ENCODE data around the gene PRR35. TPM values are rescaled to one million over a fixed set of nuclear protein-coding genes. Genes with fewer than 3 reads are reported as not detected.

PRR35 gene
- polyA plus RNA-seq, 1 donor (not counting 4 experiments of a cell fraction or from before 2014, with no cell fraction given) = not detected

- Histone ChIP-seq H3K9me1 (ENCODE audit: control insufficient read depth, extremely low read depth, insufficient read depth, low read length) (no peaks in the 10 kb centered on the region), H3K9me3 (ENCODE audit: control insufficient read depth, low read depth, low read length) (no peaks in the 10 kb centered on the region), H3K36me3 (ENCODE audit: control insufficient read depth in 2 of 2, extremely low read depth in 1 of 2, insufficient read depth in 2 of 2, low read length in 2 of 2) (peaks cover 2 to 3% of the 10 kb centered on the region in 2 experiments), H3K4me3 (ENCODE audit: control insufficient read depth in 2 of 3, extremely low read depth in 1 of 3, insufficient read depth in 2 of 3, low read depth in 1 of 3, low read length in 3 of 3) (no peak overlapping the region), H4K20me1 (ENCODE audit: control insufficient read depth, extremely low read depth, insufficient read depth, low read length) (no peaks in the 10 kb centered on the region), H3K79me2 (ENCODE audit: control insufficient read depth, insufficient read depth, low read length) (peaks cover 18% of the 10 kb centered on the region), H3K4me2 (ENCODE audit: control insufficient read depth, extremely low read depth, insufficient read depth, low read depth, low read length) (no peak overlapping the region), H3K4me1 (ENCODE audit: control insufficient read depth, extremely low read depth, insufficient read depth, low read length) (no peaks in the 10 kb centered on the region), H2AFZ (ENCODE audit: control insufficient read depth, low read length) (no peak overlapping the region), H3K27ac (ENCODE audit: control insufficient read depth, insufficient read depth, low read length) (no peak overlapping the region), H3K9ac (ENCODE audit: control insufficient read depth, extremely low read depth, insufficient read depth, low read length) (no peak overlapping the region), H3K27me3 (ENCODE audit: control insufficient read depth, extremely low read depth, insufficient read depth, low read length) (no peaks in the 10 kb centered on the region)
- dilution Hi-C loops (cut with MboI; ENCODE audit: extremely low pct_ligation_motif_present, low sequenced_read_pairs) = no loop called here
- DNase-seq (ENCODE audit: low read depth, low spot score) (no peak), FAIRE-seq (no peak)
- TF ChIP-seq EZH2 (IDR thresholded peaks at IDR 0.05; ENCODE audit: low read length) (no peak), CTCF (optimal IDR thresholded peaks at IDR 0.05 in 1 of 3, IDR thresholded peaks at IDR 0.05 in 1 of 3, conservative IDR thresholded peaks at IDR 0.05 in 1 of 3; ENCODE audit: extremely low read depth in 1 of 3, insufficient read depth in 2 of 3, low read length in 3 of 3) (no peak)
Measured at GRCh38 chr16:603933-604332, 43.7 kb downstream of the PRR35 start.

GRCh38 chr16:606656-607307 is 46.6 kb downstream of the PRR35 start:
- dilution Hi-C loops (cut with MboI; ENCODE audit: extremely low pct_ligation_motif_present, low sequenced_read_pairs) = no loop called here
- H3K9me1 ChIP-seq (ENCODE audit: control insufficient read depth, extremely low read depth, insufficient read depth, low read length) = no peaks in the 10 kb centered on the region
- H3K9me3 ChIP-seq (ENCODE audit: control insufficient read depth, low read depth, low read length) = no peaks in the 10 kb centered on the region
- H2AFZ ChIP-seq (ENCODE audit: control insufficient read depth, low read length) = no peak overlapping the region
- no peak overlapping the region for H3K9ac ChIP-seq (ENCODE audit: control insufficient read depth, extremely low read depth, insufficient read depth, low read length)
- H4K20me1 ChIP-seq (ENCODE audit: control insufficient read depth, extremely low read depth, insufficient read depth, low read length) = peaks cover 4% of the 10 kb centered on the region
- H3K27ac ChIP-seq (ENCODE audit: control insufficient read depth, insufficient read depth, low read length) = no peak overlapping the region
- no peaks in the 10 kb centered on the region for H3K36me3 ChIP-seq (ENCODE audit: control insufficient read depth in 2 of 2, extremely low read depth in 1 of 2, insufficient read depth in 2 of 2, low read length in 2 of 2)
- no peak overlapping the region for H3K4me2 ChIP-seq (ENCODE audit: control insufficient read depth, extremely low read depth, insufficient read depth, low read depth, low read length)
- no peak for FAIRE-seq
- peaks cover 7% of the 10 kb centered on the region for H3K79me2 ChIP-seq (ENCODE audit: control insufficient read depth, insufficient read depth, low read length)
- TF ChIP-seq EZH2 (IDR thresholded peaks at IDR 0.05; ENCODE audit: low read length) = no peak
- no peak for TF ChIP-seq CTCF (optimal IDR thresholded peaks at IDR 0.05 in 1 of 3, IDR thresholded peaks at IDR 0.05 in 1 of 3, conservative IDR thresholded peaks at IDR 0.05 in 1 of 3; ENCODE audit: extremely low read depth in 1 of 3, insufficient read depth in 2 of 3, low read length in 3 of 3)
- H3K4me1 ChIP-seq (ENCODE audit: control insufficient read depth, extremely low read depth, insufficient read depth, low read length) = peaks cover 3% of the 10 kb centered on the region
- H3K4me3 ChIP-seq (ENCODE audit: control insufficient read depth in 2 of 3, extremely low read depth in 1 of 3, insufficient read depth in 2 of 3, low read depth in 1 of 3, low read length in 3 of 3) = no peak overlapping the region
- DNase-seq (ENCODE audit: low read depth, low spot score) = no peak
- H3K27me3 ChIP-seq (ENCODE audit: control insufficient read depth, extremely low read depth, insufficient read depth, low read length) = no peaks in the 10 kb centered on the region

All from keratinocyte (primary cell).